Posterior cingulate gyrus (tissue), 11 donors: ENCODE measurements around the gene ZNF212.

Experiments used
- DNase-seq, 10 donors: peaks; one replicate each; pipeline versions ENCODE4 v3.0.0 to v3.0.0-alpha.2; 2020 to 2021; ENCODE audit warnings: mixed read lengths in 3 of 10
- intact Hi-C: fragments of 100-400 bp; cut with DNase I; formaldehyde crosslinking; loops from one replicate; pipeline ENCODE4 v1.15.1; 2023

The ZNF212 gene

DNA sequence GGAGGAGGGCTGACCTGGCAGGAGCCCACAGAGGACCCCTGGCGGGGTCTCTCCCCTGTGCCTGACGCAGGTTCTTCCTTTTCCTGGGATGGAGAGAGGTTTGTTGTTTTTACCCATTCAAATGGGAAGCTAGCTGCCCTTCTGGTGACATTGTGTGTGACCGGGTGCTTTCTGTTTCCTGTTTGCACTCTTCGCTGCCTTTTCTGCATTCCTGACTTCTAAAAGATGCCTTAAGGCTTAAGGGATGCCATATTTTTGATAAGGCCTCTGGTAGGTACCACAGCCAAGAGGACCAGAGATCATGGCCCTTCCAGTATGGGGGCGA is 42.8 kb downstream of the ZNF212 start:
- intact Hi-C loops: no loop called here
- DNase-seq: no peak

DNA sequence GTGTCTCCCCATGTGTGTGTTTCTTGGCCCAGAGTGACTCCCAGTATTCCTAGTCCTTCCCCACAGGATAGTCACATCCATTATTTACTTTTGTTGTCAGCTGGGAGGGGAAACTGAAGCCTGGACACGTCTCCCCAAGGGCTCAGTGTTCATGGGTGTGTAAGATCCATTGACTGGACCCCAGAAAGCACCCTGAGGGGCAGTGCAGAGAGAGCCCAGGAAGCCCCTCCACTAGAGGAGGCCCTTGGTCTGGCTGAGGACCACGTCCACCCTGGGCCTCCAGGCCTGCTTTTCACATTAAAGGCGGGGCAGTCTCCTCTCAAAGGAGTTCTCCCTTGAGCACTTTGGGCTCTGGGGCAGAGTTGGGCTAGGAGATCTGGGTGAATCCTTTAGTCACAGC is 43.9 kb downstream of the ZNF212 start:
- DNase-seq: peak in 3 of 10 donors; percentile 12 to 44 (median 14)
- intact Hi-C loops: no loop called here

DNA sequence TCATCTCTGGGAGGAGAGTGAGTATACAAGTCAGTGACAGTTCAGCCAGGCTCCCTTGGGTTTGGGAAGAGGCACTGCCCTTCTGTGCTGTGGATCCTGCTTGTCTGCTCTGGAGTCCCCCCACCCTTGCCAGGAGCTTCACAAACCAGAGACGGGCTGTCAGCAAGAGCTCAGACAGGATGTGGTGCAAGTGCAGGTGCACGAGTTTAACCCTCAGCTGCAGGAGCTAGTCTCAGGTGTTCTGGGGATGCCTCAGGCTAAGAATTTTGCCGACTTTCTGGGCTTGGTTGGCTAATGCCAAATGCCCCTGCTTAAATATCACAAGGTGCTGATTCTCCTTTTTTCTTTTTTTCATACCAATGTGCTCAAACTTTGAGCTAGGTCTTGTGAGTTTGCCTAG is 44.9 kb downstream of the ZNF212 start:
- intact Hi-C loops: no loop called here
- DNase-seq: peak in 1 of 10 donors; percentile 29

DNA sequence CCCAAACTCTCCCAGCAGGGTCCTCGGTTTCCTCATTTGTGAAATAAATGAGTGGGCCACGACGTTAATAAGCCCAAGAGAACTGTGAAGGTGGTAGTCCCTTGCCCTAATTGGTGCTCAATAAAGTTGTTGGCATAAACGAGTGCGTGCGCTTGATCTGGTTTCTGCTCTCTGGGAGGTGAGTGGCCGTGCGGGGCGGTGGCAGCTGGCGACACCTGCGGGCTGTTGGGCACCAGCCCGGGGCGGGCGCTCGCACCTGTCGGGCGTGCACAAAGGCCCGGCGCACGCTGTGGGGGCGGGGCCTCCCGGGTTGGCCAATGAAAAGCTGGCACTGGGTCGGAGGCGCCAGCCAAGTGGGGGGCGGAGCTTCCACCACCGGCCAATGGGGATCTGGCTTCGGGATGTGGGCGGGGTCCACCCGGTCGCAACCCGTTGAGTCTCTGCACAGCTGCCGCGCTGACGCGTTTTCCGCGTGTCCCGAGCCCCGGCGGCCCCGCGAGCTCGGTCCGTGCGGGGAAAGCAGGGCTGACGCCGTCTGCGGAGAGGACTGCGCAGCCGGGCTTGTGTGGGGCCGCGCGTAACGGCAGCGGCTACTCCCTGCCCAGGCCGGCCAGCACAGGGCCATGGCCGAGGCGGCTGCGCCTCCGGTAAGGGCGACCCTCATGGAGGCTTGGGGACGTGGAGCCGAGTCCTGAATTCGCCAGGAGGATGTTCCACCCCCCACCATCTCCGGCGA is 45.6 kb downstream of the ZNF212 start:
- peak; percentile 90 to 99 (median 95) for DNase-seq
- intact Hi-C loops: no loop called here

DNA sequence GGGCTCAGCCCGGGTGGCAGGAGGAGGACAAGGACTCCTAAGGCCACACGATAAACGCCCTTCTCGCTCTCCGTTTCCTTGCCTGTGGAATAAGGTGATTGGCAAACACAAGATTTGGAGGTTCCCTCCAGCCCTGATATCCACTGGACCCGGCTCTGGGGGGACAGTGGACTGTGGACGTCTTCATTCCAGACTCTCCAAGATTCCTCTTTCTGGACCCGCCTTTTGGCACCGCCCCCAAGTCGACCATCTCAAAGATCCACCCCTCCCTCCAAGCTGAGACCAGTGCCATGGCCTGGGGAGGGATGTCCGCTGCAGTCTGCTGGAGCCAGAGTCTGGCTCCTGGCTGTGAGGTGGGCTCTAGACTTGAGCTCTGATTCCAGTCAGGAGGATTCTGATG is 46.2 kb downstream of the ZNF212 start:
- intact Hi-C loops: no loop called here
- DNase-seq: peak in 5 of 10 donors; percentile 22 to 87 (median 74)

DNA sequence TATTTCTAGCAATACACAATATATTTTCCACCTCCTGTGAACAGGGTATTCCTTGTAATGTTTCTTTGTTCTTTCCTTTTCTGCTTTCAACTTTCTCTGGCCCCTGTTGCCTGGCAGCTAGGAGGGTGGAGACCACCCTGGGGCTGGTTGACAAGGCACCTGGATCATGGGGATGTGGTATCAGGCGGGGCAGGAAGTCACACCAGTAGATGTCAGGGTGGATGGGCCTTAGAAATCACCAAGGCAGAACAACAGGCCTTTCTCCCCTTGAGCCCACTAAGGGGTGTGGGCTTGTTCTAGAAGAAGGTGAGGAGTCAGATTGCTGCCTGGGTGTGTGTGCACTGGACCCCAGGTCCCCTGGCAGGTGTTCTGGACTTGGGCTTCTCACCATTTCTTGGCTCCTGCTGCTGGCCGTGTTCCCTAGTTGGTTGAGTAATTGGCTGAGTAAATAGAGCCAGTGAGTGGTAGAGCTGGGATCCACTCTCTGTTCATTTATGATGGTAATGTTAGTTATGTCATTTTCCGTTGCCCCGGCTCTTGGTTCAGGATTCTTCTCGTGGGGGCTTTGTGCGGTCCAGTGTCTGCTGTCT is 47.5 kb downstream of the ZNF212 start:
- intact Hi-C loops: no loop called here
- peak in 1 of 10 donors; percentile 43 for DNase-seq

DNA sequence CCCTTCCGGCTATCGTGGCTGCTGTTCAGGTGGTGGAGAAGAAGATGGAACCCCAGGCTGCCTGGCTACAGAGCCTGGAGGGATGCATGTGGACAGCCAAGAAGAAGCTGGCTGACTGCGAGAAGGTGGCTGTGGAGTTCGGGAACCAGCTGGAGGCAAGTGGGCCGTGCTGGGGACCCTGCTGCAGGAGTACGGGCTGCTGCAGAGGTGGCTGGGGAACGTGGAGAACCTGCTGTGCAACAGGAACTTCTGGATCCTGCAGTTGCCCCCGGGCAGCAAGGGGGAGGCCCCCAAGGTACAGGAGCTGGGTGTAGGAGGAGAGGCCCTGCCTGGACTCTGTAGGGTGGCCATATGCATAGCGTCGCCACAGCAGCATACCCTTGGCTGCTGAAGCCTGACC is 48.2 kb downstream of the ZNF212 start:
- peak in 2 of 10 donors; percentile 41 to 56 for DNase-seq
- intact Hi-C loops: no loop called here

DNA sequence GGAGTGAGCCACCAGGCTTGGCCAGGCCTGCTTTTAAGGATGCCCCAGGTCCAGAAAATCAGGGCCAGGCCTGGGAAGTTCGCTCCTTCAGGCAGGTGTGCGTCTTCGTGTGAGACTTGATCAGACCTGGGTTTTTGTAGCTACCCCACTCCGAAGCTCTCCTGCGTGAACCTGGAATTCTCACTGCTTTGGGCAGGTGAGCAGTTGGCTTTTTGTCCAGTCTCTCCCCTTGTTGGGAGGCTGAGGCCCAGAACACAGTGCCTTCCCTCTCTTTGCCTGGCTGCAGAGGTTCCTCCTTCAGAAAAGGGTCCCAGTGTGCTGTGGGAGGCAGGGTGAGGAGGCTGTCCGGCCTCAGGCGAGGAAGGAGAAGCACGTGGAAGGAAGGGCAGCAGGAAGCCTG is 49.8 kb downstream of the ZNF212 start:
- intact Hi-C loops: no loop called here
- DNase-seq: peak in 2 of 10 donors; percentile 47 to 62

DNA sequence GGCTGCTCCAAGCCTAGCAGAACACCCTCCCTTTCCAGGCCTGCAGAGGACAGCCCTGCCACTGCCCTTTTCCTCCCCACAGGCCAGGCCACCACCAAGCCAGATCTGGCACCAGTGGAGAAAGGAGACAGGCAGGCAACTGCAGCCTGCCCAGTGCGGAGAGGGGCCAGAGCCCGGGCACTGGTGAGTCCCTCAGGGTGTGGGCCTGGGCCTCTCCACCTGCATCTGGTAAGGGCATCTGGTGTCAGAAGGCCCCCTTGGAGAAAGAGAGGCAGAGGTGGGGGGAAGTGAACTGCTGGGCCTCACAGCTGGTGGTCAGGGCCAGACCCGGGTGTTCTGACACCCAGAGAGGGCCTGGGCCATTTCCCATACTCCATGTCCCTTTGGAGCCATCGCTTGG is 50.4 kb downstream of the ZNF212 start:
- intact Hi-C loops: no loop called here
- DNase-seq: no peak

DNA sequence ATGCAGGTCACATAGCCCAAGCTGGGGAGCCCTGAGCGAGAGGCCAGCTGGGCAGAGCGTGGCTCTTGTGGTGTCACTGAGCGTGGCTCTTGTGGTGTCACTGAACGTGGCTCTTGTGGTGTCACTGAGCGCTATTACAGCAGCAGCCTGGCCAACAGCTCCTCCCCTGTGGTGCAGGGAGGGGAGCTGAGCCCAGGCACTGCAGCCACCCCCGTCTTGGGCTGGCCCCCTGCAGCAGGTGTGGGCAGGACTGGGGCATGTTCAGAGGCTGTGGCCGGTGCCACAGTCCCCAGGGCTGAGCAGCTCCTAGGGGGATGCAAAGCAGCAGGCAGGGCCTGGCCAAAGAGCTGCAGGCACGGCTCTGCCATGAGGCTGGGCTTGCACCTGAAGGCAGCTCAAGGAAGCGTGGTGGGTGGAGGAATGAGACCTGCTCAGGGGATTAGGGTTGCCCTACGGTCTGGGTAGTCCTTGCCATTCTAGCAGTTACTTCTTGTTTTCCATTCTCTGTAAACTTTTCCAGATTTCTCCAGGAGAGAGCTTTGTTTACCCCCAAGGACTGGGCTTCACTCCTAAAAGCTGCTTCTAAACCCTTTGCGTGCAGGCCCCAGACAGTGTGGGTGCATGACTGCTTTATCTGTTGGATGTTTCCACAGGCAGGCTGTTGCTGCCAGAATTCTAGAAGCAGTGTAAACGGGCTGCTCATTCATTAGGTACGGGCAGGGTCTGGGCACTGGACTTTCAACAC is 51.8 kb downstream of the ZNF212 start:
- intact Hi-C loops: no loop called here
- peak in 3 of 10 donors; percentile 64 to 83 (median 80) for DNase-seq

DNA sequence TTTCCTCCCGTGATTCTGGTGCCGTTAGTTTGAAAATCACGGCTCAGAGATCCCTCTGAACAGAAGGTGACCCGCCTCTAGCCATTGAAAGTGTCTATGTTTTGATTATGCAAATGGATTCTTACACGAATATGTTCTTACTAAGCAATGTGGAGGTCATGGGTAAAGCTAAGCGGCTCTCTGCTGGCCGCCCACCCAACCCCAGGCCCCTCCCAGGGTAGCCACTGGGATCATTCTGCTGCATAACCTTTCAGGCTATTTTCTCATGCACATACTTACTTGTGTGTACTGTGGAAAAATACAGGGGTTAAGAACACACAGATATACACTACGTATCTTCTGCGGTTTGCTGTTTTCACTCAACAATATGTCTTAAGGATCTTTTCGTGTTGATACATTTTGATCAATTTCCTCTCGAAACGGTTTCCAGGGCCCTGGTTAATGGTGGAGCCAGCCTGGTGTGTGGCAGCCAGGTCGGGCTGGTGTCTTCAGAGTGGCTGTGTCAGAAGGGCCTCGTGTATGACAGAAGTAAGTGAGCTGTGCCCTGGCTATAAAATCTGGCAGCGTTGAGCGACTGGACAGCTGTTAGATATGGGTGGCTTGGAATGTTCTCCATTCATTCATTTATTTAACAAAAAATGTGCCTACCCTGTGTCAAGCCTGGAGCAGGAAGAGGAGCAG is 52.5 kb downstream of the ZNF212 start:
- peak in 2 of 10 donors; percentile 43 to 56 for DNase-seq

DNA sequence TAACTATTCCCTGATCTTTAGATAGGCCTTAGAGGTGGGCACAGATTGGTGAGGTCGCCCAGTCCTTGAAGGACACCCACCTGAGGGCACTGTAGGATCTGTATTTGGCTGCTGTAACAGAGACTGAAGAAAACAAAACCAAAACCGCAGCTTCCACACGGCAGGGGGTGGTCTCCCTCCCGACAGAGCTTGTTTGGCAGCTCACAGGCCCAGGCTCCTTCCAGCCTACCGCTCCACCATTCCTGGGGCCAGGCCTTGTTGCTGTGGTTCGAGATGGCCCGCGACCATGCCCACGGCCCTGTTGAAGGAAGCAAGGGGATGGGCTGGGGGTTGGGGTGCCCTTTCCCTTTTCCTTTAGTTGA is 53.0 kb downstream of the ZNF212 start:
- intact Hi-C loops: no loop called here
- peak in 2 of 10 donors; percentile 24 to 46 for DNase-seq

More for the DNA sequence above, 52.5 kb downstream of the ZNF212 start:
- intact Hi-C loops: no loop called here

DNA sequence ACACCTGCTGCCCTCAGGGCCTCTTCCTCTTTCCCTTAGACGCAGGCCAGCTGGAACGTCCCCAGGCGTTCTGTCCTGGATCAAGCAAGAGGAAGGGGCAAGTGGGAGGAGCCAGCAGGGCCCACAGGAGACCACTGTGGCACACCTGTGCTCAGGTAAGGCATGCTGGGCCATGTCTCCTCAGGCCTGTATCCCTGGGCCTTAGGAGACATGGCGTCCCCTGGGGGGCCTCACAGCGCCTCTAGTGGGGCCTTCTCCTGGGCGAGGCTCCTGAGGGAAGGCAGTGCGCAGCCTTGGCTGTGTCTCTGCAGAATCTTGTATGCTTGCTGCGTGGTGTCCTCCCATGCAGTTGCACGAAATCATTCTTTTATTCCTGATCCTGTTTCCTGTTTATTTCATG is 53.9 kb downstream of the ZNF212 start:
- intact Hi-C loops: no loop called here
- DNase-seq: peak in 1 of 10 donors; percentile 60

DNA sequence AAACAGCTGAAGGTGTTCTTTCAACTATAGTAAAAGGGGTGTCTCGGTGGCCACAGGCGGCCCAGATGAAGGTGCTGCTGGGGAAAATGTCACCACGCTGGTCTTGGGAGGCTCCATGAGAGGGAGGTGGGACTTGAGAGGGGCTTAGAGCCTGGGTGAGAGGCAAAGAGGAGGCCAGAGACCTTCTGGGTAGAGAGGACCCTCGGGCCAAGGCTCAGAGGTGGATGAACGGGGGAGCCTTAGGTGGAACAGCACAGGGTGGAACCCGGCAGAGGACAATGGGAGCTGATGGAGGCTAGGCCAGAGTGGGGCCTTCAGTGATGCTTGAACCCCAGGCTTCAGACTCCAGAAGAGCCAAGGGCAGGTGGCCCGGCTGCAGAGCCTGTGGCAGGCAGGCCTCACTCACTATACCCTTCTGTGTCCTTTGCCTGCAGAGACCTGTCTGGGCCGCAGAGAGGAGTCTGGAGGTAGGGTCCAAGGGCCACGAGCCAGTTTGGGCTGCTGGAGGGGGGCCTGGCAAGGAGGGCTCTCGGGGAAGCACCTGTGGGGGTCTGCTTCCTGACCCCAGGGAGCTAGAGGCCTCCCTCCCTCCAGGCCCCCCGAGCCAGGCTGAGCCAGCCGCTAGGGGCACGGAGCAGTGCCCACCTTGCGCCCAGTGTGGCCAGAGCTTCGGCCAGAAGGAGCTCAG is 54.6 kb downstream of the ZNF212 start:
- intact Hi-C loops: no loop called here
- DNase-seq: peak in 2 of 10 donors; percentile 55 to 62

DNA sequence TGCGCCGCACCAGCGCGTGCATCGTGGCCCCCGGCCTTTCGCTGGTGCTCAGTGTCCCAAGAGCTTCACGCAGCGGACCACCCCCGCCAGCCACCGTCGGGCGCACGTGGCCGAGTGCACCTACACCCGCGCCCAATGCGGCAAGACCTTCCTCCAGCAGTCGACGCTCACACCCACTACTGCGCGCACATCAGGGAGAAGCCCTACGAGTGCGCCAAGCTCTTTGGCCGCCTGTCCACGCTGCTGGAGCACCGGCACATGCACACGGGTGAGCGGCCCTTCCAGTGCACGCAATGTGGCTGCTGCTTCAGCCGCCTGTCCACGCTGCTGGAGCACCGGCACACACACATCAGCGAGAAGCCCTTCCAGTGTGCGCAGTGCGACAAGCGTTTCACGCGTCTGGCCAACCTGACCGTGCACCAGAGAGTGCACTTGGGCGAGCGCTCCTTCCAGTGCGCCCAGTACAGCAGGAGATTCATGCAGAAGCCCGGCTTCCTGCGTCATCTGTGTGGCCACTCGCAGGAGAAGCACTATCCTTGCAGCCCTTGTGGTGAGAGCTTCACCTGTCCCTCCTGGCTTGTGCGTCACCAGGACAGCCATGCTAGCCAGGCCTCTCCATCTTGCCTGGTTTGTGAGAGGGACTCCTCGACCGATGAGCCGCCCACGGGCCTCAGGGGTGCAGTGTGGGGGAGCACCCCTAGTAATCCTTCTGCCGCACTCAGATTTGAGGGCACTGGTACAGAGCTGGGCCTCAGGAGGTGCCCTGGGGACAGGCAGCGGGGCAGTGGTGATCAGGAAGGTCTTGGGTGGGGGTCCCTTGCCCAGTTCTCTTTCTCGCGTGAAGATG is 55.4 kb downstream of the ZNF212 start:
- intact Hi-C loops: no loop called here
- DNase-seq: peak in 2 of 10 donors; percentile 68

DNA sequence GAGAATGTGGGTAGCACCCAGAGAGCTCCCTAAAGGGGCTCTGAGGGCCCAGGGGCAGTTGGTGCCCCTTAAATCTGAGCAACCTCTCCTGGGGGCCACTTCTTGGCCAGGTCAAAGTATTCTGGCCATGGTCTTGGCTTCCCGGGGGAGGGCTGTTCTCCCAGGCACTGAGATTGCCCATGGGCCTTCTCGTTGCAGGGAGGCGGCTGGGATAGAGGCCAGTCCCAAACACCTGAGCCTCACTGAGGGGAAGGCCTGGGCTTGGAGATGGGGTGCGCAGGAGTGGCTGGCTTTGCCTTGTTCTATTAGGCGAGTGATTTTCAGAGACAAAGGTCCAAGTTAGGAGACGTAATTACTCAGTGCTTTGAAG is 56.0 kb downstream of the ZNF212 start:
- intact Hi-C loops: no loop called here

DNA sequence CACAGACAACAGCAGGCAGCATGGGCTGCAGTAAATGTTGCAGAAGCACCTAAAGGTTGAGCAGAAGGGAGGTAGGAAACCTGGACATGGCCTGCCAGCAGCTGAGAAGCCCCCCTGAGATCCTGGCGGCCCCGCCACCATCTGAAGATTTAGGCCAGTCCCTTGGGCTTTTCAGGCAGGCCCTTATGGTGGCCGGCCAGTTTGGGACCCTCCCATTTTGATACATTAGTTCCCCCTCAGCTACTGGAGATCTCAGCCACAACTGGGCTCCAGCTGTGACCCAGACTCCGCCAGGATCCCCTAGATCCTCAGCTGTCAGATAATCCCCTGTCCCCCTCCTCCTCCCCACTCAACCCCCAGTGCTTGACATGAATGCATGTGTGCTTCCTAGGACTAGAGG is 56.9 kb downstream of the ZNF212 start:
- DNase-seq: peak in 2 of 10 donors; percentile 47 to 64
- intact Hi-C loops: no loop called here

More for the DNA sequence above, 56.0 kb downstream of the ZNF212 start:
- peak in 1 of 10 donors; percentile 53 for DNase-seq

DNA sequence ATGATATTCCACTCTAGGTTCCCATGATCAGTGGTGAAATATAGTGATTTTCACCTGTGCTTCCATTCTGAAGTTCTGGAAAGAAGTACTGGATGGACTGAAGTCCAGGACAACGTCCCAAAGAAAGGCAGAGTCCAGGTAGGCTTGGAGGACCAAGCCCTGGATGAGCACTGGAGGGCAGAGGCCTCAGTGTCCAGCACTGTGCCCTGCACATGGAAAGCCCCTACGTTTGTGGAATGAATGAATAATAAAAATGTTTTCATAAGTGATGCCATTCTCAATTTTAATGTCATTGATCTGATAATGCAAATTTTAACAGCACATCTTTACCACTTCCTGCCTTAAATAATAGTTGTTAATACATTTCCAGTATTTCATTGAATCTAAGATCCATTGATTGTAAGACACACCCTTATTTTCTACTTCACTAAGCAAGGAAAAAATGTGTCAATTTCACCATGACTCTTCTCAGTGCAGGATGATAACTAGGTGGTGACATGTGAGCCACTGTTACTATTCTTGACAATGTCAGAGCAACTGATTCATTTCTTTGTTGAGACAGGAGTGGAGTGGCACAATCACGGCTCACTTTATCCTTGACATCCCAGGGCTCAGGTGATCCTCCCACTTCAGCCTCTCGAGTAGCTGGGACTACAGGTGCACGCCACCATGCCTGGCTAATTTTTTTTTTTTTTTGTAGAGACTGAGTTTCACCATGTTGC is 57.7 kb downstream of the ZNF212 start:
- intact Hi-C loops: no loop called here
- DNase-seq: peak in 1 of 10 donors; percentile 29
